Measurements from ENCODE around the gene DNAH10. TPM values are rescaled to one million over a fixed set of nuclear protein-coding genes. Genes with fewer than 3 reads are reported as not detected.

DNAH10 gene
- total RNA-seq, 1 donor from 2014 or later = 0.16 TPM

GRCh38 chr12:123971449-123971769 lies 209.3 kb downstream of the DNAH10 start:
- Mint-ChIP-seq H3K36me3 (ENCODE audit: unreplicated experiment) (peaks cover 19% of the 10 kb centered on the region), H3K9me3 (ENCODE audit: unreplicated experiment) (no peaks in the 10 kb centered on the region), H3K27ac (ENCODE audit: unreplicated experiment) (peak overlapping the region; percentile 89), H3K27me3 (ENCODE audit: unreplicated experiment) (no peaks in the 10 kb centered on the region), H3K4me3 (ENCODE audit: unreplicated experiment) (peak overlapping the region; percentile 87), H3K4me1 (ENCODE audit: unreplicated experiment) (peaks cover 49% of the 10 kb centered on the region)
- no peak for DNase-seq (ENCODE audit: extremely low spot score, unreplicated experiment)
- TF ChIP-seq CTCF (IDR thresholded peaks at IDR 0.05) = no peak

DNA sequence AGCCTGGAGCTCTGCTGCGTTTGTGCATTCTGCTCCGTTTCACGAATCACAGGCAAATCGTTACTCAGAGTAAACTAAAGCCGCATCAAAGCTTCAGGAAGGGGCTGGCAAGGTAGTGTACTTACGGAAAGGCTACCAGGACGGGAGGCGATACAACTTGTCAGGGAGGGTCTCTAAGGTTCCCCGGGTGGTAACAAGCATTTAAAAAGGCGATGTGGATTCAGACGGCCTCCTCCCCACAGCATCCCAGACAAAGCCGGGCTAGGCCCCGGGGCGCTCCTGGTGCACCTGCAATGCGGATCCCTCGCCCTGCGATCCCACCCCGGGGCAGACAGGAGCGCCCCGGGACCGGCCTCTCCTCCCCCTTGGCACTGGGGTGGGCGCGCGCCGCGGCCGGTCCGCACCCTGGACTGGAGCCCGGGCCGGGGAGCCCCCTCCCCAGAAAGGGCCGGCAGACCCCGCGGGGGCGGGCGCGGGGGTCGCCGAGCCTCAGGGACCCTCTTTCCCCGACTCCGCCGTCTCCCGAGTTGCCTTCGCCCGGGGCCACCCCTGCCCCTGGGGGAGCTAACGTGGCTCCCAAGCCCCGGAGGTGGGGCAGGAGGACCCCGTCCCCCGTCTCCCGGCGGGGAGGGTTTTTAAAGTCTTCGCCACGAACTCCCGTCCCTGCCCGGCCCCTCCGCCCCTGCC lies 209.8 kb downstream of the DNAH10 start:
- Mint-ChIP-seq H3K27ac (ENCODE audit: unreplicated experiment) (peak overlapping the region; percentile 89), H3K36me3 (ENCODE audit: unreplicated experiment) (peaks cover 20% of the 10 kb centered on the region), H3K9me3 (ENCODE audit: unreplicated experiment) (no peaks in the 10 kb centered on the region), H3K4me3 (ENCODE audit: unreplicated experiment) (peak overlapping the region; percentile 87), H3K27me3 (ENCODE audit: unreplicated experiment) (no peaks in the 10 kb centered on the region), H3K4me1 (ENCODE audit: unreplicated experiment) (peaks cover 49% of the 10 kb centered on the region)
- DNase-seq (ENCODE audit: extremely low spot score, unreplicated experiment) = no peak
- TF ChIP-seq CTCF (IDR thresholded peaks at IDR 0.05) = no peak

- Mint-ChIP-seq H3K9me3 (ENCODE audit: unreplicated experiment) (no peaks in the 10 kb centered on the region), H3K4me1 (ENCODE audit: unreplicated experiment) (peaks cover 49% of the 10 kb centered on the region), H3K4me3 (ENCODE audit: unreplicated experiment) (peak within 1 kb of the TSS; percentile 93), H3K27me3 (ENCODE audit: unreplicated experiment) (no peaks in the 10 kb centered on the region), H3K36me3 (ENCODE audit: unreplicated experiment) (peaks cover 18% of the 10 kb centered on the region), H3K27ac (ENCODE audit: unreplicated experiment) (peak within 1 kb of the TSS; percentile 89)
- peak; percentile 98 for DNase-seq (ENCODE audit: extremely low spot score, unreplicated experiment)
- peak; percentile 37 for TF ChIP-seq CTCF (IDR thresholded peaks at IDR 0.05)
Measured at GRCh38 chr12:123972457-123973401, 210.6 kb downstream of the DNAH10 start, which contains the start of the genes CCDC92 and ZNF664. TSS of gene CCDC92 (minus strand) at chr12:123972831. CDS start at chr12:123944305, 28,526 bp downstream. TSS of gene ZNF664 (plus strand) at chr12:123973215. CDS start at chr12:124012145, 38,930 bp downstream.

- DNase-seq (ENCODE audit: extremely low spot score, unreplicated experiment) = peak; percentile 88
- peaks cover 45% of the 10 kb centered on the region for H3K4me1 Mint-ChIP-seq (ENCODE audit: unreplicated experiment)
Measured at GRCh38 chr12:123973552-123974341, 211.6 kb downstream of the DNAH10 start.

More at GRCh38 chr12:123973552-123974341, 211.6 kb downstream of the DNAH10 start:
- Mint-ChIP-seq H3K27ac (ENCODE audit: unreplicated experiment) (peak overlapping the region; percentile 83), H3K36me3 (ENCODE audit: unreplicated experiment) (peaks cover 18% of the 10 kb centered on the region), H3K27me3 (ENCODE audit: unreplicated experiment) (no peaks in the 10 kb centered on the region), H3K4me3 (ENCODE audit: unreplicated experiment) (peak overlapping the region; percentile 93), H3K9me3 (ENCODE audit: unreplicated experiment) (no peaks in the 10 kb centered on the region)
- TF ChIP-seq CTCF (IDR thresholded peaks at IDR 0.05) = no peak

Data from osteocyte (in vitro differentiated cells).